GM19455 (cell line): ENCODE data around the gene TMCC1.
"Not testable (repeated sequence)": the region's sequence is repeated elsewhere in the genome, so short reads cannot be mapped to it uniquely, and the experiment has no call there.

Experiments
- ATAC-seq: cut with Tn5 transposase; IDR thresholded peaks from one replicate; pipeline ENCODE4 v1.9.1; 2021; ENCODE audit not compliant: unreplicated experiment

Gene TMCC1

GRCh38 chr3:129892857-129893580 is 492 bp downstream of the TMCC1 start:
- peak; percentile 77 for ATAC-seq

GRCh38 chr3:129892486-129892856 is 1.0 kb downstream of the TMCC1 start:
- ATAC-seq, result no peak

GRCh38 chr3:129890891-129891290 is 2.6 kb downstream of the TMCC1 start:
- no peak for ATAC-seq

- no peak for ATAC-seq
Measured at GRCh38 chr3:129890125-129890524, 3.4 kb downstream of the TMCC1 start.

- ATAC-seq, result no peak
Measured at GRCh38 chr3:129888771-129889170, 4.7 kb downstream of the TMCC1 start.

GRCh38 chr3:129881261-129881660 is 12.2 kb downstream of the TMCC1 start:
- no peak for ATAC-seq

- no peak for ATAC-seq
Measured at GRCh38 chr3:129878355-129878754, 15.2 kb downstream of the TMCC1 start.

GRCh38 chr3:129874479-129874878 is 19.0 kb downstream of the TMCC1 start:
- not testable (repeated sequence) for ATAC-seq

GRCh38 chr3:129868912-129869311 is 24.6 kb downstream of the TMCC1 start:
- no peak for ATAC-seq

- no peak for ATAC-seq
Measured at GRCh38 chr3:129867506-129868124, 25.9 kb downstream of the TMCC1 start.

- no peak for ATAC-seq
Measured at GRCh38 chr3:129865806-129866205, 27.7 kb downstream of the TMCC1 start.

- no peak for ATAC-seq
Measured at GRCh38 chr3:129864519-129864918, 29.0 kb downstream of the TMCC1 start.

- ATAC-seq, result no peak
Measured at GRCh38 chr3:129859272-129859671, 34.2 kb downstream of the TMCC1 start.

- no peak for ATAC-seq
Measured at GRCh38 chr3:129857899-129858298, 35.6 kb downstream of the TMCC1 start.

- not testable (repeated sequence) for ATAC-seq
Measured at GRCh38 chr3:129856790-129857189, 36.7 kb downstream of the TMCC1 start.

GRCh38 chr3:129855832-129856419 is 37.6 kb downstream of the TMCC1 start:
- ATAC-seq, result no peak

GRCh38 chr3:129855170-129855831 is 38.2 kb downstream of the TMCC1 start:
- no peak for ATAC-seq

- no peak for ATAC-seq
Measured at GRCh38 chr3:129854460-129854859, 39.1 kb downstream of the TMCC1 start.

- no peak for ATAC-seq
Measured at GRCh38 chr3:129845956-129846355, 47.6 kb downstream of the TMCC1 start.

GRCh38 chr3:129840707-129841360 is 52.7 kb downstream of the TMCC1 start:
- no peak for ATAC-seq

GRCh38 chr3:129838086-129838485 is 55.4 kb downstream of the TMCC1 start:
- ATAC-seq, result no peak
